HG02943 (cell line): Measurements from ENCODE around the gene HOXB6.

Source experiments
- ATAC-seq: cut with Tn5 transposase; IDR thresholded peaks from one replicate; pipeline ENCODE4 v1.9.1; 2021; ENCODE audit warnings: mild to moderate bottlenecking, low read depth, moderate library complexity; ENCODE audit not compliant: unreplicated experiment

HOXB6 gene

DNA sequence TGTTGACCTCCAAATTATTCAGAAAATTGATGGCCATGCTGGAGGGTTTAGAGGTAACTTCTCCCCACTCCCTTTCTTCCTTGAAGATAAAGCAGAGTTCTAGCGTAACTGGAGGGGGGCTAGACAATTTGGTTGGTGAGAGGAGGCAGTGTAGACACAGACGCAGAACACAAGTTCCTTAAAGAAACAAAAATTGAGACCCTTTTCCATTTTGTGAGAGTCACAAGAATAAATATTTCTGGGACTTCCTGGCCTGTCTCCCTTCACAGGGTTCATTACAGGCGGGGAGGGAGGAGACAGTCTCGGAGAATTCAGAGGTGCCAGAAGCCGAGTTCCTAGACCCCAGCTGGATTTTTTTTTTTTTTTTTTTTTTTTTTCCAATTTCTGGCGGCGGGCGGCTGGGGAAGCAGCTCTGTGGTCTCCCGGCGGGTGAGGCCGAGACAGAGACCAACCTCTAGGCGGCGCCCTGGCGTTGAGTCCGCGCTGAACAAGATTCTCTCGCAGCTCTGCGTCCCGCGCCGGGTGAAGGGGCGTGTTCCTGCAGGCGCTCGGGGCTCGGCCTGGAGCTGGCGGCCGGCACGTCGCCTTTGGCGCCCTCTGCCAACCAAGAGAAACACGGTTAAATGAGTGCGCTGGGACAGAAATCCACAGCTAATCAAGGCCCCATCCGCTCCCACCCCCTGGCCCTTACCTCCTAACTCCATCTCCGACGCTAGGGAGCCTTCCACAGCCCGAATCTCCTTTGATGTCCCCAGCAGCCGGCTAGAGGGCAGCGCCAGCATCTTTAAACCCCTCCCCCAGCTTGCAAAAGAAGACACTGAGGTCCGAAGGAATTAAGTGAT is 31.6 kb upstream of the HOXB6 start:
- no peak for ATAC-seq

DNA sequence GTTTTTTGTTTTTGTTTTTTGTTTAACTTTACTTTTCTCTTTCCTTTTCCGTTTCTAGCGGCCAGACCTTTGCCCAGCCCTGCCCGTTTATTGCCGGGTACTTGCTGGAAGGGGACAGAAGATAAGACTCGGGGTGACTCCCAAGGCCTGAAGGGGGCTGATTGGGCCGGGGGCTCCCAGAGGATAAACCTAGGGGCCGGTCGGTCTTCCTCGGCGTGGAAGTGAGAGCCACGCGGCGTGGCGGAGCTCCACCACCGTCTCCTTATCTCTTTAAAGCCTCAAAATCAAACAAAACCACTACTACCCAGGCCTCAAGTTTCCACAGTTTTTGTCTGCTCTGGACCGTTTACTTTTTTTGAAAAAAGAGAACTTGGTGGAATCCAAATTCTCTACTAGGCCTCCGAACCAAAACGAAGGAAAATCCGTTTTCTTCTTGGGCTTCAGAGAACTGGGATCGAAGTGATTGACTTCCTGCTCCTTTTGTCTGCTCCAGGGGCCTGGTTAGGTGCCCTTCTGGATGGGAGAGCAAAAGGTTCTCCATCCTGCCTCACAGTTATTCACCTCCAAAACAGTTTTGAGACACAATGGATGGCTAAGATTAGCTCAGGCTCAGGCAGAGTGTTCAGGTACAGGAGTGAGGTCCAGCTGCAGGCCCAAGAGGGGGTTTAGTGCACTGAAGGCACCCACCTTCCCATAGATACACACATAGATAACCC is 29.9 kb upstream of the HOXB6 start:
- ATAC-seq: no peak

DNA sequence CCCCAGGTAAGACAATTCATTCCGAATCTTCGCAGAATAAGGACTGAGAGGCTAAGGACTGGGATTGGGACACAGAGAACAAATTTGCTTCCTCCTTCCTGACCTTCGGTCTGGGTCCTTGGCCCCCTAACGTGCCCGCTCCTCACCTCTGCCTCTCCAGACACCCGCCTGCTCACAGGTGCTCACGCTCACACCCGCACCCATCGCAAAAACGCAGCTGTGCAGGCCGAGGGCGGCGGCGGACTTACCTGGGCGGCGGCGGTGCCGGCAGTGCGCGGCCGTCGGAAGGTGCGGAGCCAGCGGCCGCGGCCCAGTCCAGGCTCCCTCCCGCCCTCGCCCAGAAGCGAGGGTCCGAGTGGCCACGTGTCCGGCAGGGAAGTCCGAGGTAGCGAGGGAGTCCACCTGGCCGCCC is 28.5 kb upstream of the HOXB6 start:
- no peak for ATAC-seq

DNA sequence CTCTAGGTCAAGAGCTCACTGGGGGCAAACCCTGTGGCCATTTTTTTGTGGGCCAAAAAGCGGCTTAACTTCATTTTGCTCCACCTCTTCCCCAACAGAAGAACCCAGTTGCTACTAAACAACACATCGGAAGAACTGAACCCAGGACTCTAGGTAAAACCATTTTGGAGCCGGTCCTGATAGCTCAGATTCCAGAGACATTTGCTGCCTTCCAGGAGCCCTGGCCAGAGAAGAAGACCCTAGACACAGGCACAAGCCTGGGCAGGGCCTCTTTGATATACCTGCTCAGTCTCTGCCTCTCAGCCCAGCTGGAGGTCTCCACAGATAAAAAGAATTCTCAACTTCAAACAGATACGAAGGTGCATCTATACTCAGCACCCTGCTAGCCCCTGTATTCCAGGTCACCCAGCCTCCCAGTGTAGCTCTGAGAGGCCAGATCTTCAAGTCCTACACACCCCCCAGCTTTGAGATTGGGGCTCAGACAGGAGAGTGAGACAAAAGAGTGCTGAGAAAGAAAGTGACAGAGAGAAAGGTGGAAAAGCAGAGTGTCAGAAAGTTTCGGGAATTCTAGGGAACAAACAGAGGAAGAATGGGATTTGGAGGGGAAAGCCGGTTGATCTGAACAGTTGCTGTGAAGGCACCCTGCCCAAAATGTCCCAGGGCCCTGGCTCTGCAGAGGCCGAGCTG is 27.9 kb upstream of the HOXB6 start:
- no peak for ATAC-seq

DNA sequence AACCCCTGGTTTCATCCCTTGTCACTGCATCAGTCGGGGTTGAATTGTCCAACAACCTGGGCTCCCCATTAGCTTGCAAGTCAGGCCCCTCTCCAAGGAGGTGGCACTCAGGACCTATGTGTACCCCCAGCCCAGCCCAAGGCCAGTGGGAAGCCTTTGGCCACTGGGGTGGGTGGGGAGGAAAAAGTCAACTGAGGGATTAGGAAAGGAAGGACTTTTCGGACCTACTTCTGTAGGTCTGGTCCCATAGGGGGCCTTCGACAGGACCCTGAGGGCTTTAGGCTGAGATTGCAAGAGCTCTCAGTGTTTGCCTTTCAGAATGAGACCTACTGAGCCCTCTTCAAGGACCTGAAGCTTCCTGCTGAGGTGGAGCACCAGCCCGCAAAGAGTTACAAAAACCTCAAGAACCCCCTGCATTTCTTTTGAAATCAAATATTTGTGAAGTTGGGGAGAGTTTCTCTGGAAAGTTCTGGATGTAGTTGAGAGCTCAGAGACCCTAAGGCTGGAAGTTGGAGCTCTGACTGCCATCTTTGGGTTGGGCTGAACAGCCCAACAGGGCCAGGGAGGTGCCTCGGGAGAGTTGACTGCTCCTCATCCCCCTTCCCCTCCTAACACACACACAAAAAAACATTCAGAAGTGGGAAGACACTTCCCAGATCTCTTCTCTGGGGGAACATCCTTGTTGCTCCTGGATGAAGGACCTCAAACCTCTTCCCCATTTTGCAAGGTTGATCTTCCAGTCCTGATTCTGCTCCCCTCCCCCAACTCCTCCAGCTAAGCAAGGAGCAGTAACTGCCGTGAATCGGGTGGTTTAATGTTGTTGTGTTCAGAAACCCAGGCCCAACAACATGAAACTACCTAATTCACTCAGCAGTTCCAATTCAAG is 27.1 kb upstream of the HOXB6 start:
- no peak for ATAC-seq

DNA sequence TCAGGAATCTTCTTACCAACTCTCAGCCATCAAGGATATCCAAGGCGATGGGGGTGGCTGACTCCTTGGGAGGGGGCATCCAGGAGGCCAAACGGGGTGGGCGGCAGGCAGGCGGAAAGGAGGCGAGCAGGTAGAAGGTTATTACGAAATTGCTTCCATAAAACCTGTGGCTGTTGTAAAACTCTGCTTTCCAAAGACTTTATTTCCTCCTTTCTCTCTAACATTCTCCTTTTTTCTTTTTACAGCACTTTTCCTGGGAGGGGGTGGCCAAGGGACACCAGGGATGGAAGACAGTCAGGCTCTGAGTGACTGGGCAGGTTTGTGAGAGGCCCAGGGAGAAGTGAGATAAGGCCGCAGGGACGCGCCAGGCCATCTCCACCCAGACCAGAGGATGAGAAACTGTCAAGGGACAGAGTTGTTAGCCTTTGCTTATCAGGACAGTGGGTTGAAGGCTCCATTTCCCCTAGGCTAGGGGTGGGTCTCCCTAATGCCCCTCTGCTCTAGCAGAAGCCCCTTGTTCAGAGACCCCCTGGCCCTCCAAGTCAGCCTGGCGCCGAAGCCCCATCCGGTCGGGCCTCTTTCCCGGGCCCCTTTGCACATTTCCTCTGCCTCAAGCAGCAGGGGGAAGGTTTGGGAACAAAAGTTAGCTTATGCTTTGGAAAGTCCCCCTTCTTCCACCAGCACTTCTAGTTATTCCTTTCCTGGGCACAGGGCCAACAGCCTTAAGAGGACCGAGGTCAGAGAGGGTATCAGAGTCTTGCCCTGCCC is 26.3 kb upstream of the HOXB6 start:
- no peak for ATAC-seq

DNA sequence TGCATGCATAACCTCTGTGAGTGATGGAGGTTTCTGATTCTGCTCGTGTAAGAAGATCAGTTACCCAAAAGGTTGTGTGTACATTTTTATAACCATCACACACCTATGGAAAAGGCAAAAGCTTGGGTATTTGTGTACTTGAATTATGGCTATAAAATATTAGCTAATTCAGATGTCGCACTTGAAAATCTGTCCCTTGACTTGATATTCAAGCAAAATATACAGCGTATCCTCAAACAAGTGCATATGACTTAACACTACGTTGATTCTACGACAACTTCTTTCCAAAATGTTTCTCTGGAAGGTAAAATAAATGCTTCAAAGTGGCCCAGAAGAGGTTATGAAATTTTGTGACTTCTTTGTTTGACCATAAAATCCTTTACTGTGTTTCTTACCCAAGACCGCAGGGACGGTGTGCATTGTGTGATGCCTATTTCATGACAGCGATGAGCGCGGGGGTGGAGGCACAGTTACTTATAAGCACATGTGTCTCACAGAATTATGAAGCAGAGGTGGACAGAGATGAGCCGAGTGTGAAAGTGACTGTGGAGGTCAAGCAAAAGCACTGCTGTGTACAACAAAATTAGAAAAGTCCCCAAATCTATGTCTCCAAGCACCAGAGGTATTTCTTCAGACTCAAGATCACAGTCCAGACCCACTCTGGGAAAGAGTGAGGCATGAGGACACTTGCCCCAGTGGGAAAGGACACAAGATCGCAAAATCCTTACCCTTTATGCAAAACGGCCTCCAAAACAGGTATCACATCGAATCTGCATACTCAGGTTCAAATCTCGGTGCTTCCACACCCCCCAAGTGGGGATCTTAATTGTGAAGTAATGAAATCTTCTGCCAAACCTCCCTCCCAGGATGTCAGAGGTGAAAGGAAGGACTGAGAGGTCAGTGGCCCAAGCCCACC is 25.5 kb upstream of the HOXB6 start:
- ATAC-seq: no peak

DNA sequence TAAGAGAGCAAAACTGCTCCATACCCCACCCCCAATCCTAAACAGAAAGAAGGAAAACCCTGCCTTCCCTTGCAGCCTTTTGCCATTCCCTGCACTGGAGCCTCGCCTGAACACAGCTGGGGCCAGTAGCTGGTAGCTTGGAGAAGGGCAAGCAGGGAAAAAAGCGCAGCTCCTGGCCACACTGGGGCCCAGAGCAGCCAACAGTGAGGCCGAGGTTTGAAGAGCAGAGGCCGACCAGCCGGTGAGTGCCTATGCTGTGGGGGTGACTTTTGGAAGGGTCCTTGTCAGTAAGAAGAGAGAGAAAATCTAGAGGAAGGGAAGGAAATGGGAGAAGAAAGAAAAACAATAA is 24.6 kb upstream of the HOXB6 start:
- ATAC-seq: no peak

DNA sequence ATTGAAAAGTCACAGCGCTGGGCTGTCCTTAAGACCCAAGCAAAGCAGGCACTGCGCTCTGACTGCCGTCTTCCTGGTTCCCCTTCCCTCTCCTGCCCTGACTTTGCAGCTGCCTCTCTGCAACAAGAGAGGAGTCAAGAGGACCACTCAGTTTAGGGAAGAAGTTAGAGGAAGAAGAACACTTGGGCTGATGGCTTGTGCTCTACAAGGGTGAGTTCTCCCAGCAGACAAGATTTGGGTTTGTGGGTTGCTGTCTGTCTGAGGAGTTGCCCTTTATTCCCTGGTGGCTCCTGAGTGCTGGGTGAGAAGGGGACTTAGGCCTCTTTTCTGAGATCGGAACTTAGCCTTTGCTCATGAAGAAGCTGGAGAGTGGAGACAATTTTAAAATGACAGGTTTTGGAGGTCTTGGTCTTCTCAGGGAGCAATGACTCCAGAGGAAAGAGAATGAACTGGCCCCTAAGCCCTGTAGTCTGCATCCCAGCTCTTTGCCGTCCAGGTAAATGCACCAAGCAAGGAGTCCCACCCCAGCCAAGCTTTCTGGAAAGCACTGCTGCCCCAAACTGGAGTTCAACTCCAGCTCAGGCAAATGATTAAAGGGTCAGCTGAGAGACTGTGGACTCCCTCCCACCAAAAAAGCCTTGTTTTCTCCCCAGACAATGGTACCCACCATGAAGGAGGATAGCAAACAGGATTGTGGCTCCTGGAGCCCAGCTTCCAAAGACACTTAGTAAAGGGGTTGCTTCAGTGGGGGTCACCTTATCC is 24.0 kb upstream of the HOXB6 start:
- ATAC-seq: no peak

DNA sequence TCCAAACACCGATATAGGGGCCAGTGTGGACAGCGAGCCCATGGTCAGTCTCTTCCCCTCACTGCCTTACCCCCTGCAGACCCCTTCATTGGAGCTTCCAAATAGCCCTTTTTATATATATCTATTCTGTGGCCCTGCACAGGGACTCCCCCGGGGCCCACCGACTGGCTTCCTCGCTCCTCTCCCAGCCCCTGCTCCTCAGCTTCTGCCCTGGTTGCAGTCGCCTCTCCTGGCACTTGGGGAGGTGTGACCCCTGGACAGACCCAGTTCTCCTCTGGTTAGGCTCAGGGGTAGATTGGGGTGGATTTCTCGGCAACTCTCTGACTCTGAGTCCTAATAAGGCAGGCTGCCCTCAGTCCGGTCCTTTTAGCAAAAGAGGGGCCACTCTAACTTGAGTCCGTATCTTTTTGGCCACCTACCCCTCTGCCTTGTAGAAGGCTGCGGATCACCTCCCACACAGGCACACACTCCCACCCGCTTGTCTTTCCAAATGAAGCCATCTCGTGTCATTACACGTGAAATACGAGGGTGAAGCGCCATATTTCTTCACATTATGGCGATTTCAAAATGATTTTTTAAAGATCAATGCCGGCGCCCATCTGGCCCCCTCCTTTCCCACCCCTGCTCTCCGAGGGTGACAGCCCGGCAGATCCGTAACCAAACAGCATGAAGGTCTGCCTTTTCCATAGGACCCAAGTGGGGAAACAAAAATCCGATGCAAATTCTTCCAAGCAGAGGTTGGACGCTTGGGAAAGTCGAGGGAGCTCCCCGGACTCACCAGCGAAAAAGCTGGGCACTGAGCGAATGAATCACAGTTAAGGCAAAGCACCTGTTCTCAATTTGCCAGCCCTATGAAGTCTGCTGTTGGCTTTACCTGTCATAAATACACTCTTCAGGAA is 23.1 kb upstream of the HOXB6 start:
- ATAC-seq: no peak

DNA sequence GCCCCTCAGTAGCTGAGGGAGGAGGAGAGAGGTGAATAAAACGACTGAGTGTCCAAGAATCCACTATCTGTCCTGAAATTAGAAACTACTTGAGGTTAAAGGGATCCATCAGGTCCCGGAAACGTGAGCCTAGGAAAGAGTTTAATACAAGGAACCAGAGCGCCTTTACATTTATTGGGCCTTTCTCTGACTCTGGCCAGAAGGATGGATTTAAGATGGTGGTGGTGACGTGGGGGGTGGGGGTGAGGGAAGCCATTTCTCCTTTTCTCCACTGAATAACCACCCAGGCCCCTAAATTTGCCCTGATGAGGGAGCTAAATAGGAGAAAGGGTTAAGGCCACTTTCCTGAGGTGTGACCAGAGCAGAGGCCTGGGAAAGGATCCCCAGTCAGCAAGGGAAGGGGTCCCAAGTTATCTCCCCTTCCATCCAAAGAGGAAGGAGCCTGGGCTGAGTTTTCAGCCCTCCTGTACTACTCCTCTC is 22.4 kb upstream of the HOXB6 start:
- no peak for ATAC-seq

DNA sequence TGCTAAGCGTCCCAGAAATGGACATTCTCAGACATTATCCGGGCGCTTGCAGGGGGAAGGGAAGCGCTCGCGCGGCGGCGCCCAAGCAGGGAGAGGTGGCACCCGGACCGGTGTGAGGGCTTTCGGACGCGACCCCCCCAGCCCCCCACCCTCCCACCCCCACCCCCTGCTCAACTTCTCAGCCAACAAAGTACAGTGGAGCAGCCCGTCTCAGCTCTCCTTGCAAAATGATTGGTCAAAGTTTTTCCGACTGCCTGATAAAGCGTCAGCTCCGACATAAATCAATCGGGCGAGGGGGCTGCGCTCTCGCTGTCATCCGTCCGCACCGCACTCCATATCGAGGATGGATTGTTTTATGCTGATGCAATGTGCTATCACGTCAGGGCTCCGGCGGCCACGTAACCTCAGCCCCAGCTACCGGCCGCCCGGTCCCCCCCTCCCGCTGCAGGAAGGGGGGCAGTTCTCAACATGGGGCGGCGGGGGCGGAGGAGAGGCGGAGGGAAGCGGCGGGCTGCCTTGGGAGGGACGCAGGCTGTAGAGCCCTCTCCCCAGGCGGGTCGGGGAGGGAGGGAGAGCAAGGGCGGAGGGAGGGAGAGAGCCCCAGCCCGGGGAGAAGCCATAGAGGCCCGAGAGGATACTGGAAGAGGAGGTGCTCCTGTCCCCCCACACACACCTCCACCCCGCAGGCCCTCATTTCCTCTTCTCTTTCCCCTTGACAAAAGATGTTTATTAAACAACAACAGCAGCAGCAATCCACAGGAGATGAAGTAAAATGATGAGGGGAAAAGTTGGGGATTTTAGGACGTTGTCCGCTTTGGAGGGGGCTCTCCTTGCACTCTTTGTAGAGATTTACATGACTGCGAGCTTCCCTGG is 21.7 kb upstream of the HOXB6 start, which contains the start of gene HOXB9:
Gene HOXB9, minus strand, starts transcription at position 114 of the 873 bp plus-strand sequence. Its CDS starts 89 bp downstream, at position 25.
- no peak for ATAC-seq

DNA sequence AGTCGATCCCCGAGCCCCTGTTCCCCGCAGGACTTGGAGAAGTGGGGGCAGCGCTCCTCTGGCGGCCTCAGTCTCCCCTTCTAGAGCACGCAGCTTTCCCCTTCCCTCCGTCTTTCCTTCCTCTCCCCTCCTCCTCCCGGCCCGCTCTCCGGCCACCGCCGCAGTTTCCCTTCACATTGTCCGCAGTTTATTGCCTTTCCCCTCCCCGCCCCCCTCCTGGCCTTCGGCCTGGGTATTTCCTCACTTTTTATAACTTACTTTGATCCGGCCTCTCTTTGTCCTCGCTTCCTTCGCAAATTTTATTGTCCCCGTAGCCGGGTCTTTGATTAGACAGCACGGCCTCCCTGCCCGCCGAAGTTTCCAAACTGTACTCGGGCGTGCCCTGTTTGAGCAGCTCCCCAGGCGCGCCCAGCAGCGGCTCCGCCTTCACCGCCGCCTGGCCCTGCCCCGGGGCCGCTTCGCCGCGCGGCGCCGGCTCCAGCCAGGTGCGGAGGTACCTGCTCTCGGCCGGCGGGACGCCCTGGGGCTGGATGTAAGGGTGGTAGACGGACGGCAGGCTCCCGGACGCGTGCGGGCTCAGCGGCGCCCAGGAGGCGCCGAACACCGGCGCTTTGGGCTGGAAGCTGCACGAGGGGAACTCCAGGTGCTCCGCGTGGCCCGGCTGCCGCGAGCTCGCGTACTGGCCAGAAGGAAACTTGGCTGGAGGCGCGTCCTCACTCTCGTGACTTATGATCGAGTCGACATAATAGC is 20.9 kb upstream of the HOXB6 start:
- no peak for ATAC-seq

DNA sequence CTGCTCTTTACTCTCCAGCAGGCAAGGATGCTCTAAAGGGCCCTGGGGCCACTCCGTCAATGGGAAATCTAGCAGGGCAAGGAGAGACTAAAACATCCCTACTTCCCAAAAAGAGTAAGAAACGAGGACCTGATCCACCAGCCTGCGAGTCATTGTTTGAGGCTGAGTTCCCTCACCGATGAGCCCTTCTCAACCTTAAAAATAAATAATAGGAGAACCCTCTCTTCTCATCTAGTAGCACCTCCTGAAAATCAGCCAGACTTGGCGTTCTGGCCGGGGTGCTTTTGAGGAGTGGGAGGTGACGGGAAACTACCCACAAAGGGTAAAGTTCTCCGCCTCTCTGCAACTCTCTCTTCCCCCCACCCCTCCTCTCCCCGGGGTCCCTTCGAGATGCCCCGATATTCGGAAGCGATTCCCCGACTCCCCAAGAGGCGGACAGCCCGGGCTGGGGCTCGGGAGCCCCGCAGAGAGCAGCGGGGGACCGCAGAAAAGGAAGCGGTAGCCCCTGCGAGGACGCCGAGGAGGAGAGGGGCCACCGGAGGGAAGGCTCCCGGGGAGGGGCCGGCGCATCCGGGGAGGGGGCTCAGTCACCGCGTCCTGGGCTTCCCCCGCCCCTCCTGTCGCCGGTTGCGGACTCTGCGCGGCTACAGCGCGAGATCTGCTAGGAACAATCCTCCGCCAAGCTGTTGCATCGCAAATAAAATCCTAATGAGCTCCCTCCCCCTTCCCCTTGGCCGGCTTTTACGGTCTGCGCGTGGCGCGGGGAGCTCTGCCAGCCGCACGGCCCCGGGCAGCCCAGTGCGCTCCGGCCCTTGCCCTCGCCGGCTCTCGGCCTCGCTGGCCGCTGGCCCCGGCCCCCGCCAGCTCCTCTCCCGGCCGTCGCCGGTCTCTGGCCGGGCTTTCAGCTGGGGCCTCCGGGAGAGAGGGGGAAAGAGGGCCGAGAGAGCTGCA is 20.0 kb upstream of the HOXB6 start:
- no peak for ATAC-seq
